ENCODE data around the gene SRGAP3. TPM values are rescaled to one million over a fixed set of nuclear protein-coding genes. Genes with fewer than 3 reads are reported as not detected.

Gene SRGAP3
- total RNA-seq, 1 experiment from 2014 or later = 17.9 TPM

DNA sequence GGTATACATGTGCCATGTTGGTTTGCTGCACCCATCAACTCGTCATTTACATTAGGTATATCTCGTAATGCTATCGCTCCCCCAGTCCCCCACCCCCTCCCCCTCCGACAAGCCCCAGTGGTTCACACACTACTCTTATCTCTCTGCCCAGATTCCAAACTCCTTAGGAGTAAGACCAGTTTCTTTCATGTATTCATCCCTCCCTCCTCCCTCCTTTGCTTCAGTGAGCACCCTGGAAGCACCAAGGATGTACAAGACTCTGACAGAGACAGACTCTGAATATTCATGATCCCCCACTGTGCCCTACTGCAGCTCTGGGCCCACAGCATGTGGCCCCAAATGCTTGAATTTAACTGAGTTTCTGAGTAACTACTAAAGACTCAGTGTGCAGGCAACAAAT, 172.4 kb downstream of the SRGAP3 start:
- no peak overlapping the region for H3K27ac Mint-ChIP-seq
- POLR2A ChIA-PET = no interaction called here
- ATAC-seq = no peak

DNA sequence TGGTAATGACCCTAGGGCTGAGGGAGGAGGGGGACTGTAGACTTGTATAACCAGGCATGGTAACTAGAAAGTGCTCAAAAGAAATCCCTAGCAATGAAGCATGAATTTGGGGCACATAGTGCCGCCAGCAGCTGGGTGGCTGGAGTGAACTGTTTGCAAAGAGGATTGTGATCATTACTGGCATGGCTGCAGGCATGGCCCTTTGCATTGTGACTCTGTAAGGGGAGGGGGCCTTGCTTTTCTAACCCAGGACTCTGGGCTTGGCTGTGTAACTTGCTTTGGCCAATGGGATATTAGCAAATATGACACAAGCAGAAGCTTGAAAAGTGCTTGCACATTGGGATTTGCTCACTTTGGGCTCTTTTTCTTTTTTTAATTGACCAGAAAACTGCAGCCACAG, 173.7 kb downstream of the SRGAP3 start:
- H3K27ac Mint-ChIP-seq = no peak overlapping the region
- H3K4me1 Mint-ChIP-seq = peaks cover 31% of the 10 kb centered on the region
- TF ChIP-seq USF1 (CRISPR knock-in tag; IDR thresholded peaks at IDR 0.05) (no peak), ATF1 (CRISPR knock-in tag; IDR thresholded peaks at IDR 0.05) (no peak), STAT6 (CRISPR knock-in tag; conservative IDR thresholded peaks at IDR 0.05; ENCODE audit: low read depth) (no peak), IRF2 (CRISPR knock-in tag; IDR thresholded peaks at IDR 0.05; ENCODE audit: borderline replicate concordance, low read depth) (no peak), ZNF219 (CRISPR knock-in tag; IDR thresholded peaks at IDR 0.05; ENCODE audit: borderline replicate concordance) (no peak), SMAD3 (CRISPR knock-in tag; IDR thresholded peaks at IDR 0.05; ENCODE audit: borderline replicate concordance) (no peak), ATF3 (CRISPR knock-in tag; conservative IDR thresholded peaks at IDR 0.05) (no peak), ZNF671 (CRISPR knock-in tag; IDR thresholded peaks at IDR 0.05) (no peak), PREB (CRISPR knock-in tag; IDR thresholded peaks at IDR 0.05; ENCODE audit: borderline replicate concordance) (no peak), NR1H2 (CRISPR knock-in tag; IDR thresholded peaks at IDR 0.05) (no peak), HMGA2 (CRISPR knock-in tag; IDR thresholded peaks at IDR 0.05) (no peak), TEAD1 (CRISPR knock-in tag; IDR thresholded peaks at IDR 0.05) (no peak), PRRX2 (CRISPR knock-in tag; IDR thresholded peaks at IDR 0.05) (no peak), ERG (CRISPR knock-in tag; IDR thresholded peaks at IDR 0.05) (no peak), GABPB1 (CRISPR knock-in tag; IDR thresholded peaks at IDR 0.05) (no peak), ZNF121 (CRISPR knock-in tag; IDR thresholded peaks at IDR 0.05) (no peak)
- TF ChIP-seq, protein P1, sequence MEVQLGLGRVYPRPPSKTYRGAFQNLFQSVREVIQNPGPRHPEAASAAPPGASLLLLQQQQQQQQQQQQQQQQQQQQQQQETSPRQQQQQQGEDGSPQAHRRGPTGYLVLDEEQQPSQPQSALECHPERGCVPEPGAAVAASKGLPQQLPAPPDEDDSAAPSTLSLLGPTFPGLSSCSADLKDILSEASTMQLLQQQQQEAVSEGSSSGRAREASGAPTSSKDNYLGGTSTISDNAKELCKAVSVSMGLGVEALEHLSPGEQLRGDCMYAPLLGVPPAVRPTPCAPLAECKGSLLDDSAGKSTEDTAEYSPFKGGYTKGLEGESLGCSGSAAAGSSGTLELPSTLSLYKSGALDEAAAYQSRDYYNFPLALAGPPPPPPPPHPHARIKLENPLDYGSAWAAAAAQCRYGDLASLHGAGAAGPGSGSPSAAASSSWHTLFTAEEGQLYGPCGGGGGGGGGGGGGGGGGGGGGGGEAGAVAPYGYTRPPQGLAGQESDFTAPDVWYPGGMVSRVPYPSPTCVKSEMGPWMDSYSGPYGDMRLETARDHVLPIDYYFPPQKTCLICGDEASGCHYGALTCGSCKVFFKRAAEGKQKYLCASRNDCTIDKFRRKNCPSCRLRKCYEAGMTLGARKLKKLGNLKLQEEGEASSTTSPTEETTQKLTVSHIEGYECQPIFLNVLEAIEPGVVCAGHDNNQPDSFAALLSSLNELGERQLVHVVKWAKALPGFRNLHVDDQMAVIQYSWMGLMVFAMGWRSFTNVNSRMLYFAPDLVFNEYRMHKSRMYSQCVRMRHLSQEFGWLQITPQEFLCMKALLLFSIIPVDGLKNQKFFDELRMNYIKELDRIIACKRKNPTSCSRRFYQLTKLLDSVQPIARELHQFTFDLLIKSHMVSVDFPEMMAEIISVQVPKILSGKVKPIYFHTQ (CRISPR knock-in tag; IDR thresholded peaks at IDR 0.05) = no peak
- no peak for ATAC-seq
- CTCF ChIA-PET = interaction anchor here (0.9 to 1.3 kb wide), 2 partner anchors 8 to 88 kb away, joined by 4 to 6 read pairs; no protein-coding TSS in a partner anchor
- H3K4me3 Mint-ChIP-seq = no peak overlapping the region
- no peaks in the 10 kb centered on the region for H3K27me3 Mint-ChIP-seq (ENCODE audit: low read depth)
- POLR2A ChIA-PET = no interaction called here
- DNase-seq (ENCODE audit: low spot score) = no peak
- peaks cover 11% of the 10 kb centered on the region for H3K9me3 Mint-ChIP-seq
- H3K36me3 Mint-ChIP-seq = peaks cover 10% of the 10 kb centered on the region

More for the DNA sequence above, 172.4 kb downstream of the SRGAP3 start:
- peaks cover 23% of the 10 kb centered on the region for H3K9me3 Mint-ChIP-seq
- no peaks in the 10 kb centered on the region for H3K27me3 Mint-ChIP-seq (ENCODE audit: low read depth)
- no peak overlapping the region for H3K4me3 Mint-ChIP-seq
- TF ChIP-seq ZNF423 (CRISPR knock-in tag; IDR thresholded peaks at IDR 0.05) = peak; percentile 89
- TF ChIP-seq, protein P2, sequence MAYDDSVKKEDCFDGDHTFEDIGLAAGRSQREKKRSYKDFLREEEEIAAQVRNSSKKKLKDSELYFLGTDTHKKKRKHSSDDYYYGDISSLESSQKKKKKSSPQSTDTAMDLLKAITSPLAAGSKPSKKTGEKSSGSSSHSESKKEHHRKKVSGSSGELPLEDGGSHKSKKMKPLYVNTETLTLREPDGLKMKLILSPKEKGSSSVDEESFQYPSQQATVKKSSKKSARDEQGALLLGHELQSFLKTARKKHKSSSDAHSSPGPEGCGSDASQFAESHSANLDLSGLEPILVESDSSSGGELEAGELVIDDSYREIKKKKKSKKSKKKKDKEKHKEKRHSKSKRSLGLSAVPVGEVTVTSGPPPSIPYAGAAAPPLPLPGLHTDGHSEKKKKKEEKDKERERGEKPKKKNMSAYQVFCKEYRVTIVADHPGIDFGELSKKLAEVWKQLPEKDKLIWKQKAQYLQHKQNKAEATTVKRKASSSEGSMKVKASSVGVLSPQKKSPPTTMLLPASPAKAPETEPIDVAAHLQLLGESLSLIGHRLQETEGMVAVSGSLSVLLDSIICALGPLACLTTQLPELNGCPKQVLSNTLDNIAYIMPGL (CRISPR knock-in tag; IDR thresholded peaks at IDR 0.05) = no peak
- peaks cover 31% of the 10 kb centered on the region for H3K4me1 Mint-ChIP-seq
- CTCF ChIA-PET = interaction anchor here (0.7 to 1.3 kb wide), 2 partner anchors 9 to 89 kb away, joined by 3 to 6 read pairs; no protein-coding TSS in a partner anchor
- peaks cover 18% of the 10 kb centered on the region for H3K36me3 Mint-ChIP-seq
- DNase-seq (ENCODE audit: low spot score) = no peak

Measured in WTC11 (cell line).